HEK293 (cell line): ENCODE data around the gene C1orf185.

Experiments used
- CTCF ChIA-PET: fragments of 350-600 bp; formaldehyde crosslinking; extraction: SDS; loops from one replicate; lab custom pipeline; 2021; ENCODE audit warnings: antibody characterized with exemption; lab: Yijun Ruan, JAX
- POLR2A ChIA-PET: fragments of 300-600 bp; formaldehyde crosslinking; extraction: SDS; loops from one replicate; lab custom pipeline; 2020; ENCODE audit warnings: antibody characterized with exemption, inconsistent platforms; lab: Yijun Ruan, JAX
- H3K27ac ChIP-seq: fragments of 200-500 bp; sonication (Bioruptor generic); 2 replicates; pipeline ENCODE4 v1.5.1; 2014; ENCODE audit warnings: low read depth, low read length, control low read depth, inconsistent platforms; ENCODE audit errors: extremely low read depth
- H3K36me3 ChIP-seq, 2 experiments: fragments of 200-500 bp in 1 of 2; sonication (Bioruptor generic) in 1 of 2; 1 replicate in 1 of 2; 2 replicates in 1 of 2; pipeline ENCODE4 v1.5.1; 2014 to 2017; ENCODE audit warnings: inconsistent platforms in 2 of 2, low read length in 2 of 2; ENCODE audit not compliant: control insufficient read depth in 2 of 2, insufficient read depth in 1 of 2
- H3K4me1 ChIP-seq: fragments of 200-500 bp; sonication (Bioruptor generic); 2 replicates; pipeline ENCODE4 v1.5.1; 2014; ENCODE audit warnings: mild to moderate bottlenecking, low read length, inconsistent platforms; ENCODE audit not compliant: control insufficient read depth, insufficient read depth
- H3K4me3 ChIP-seq: 2 replicates; pipeline ENCODE4 v1.5.1; 2011; ENCODE audit warnings: low read depth, mild to moderate bottlenecking, control low read depth, low read length, moderate library complexity
- H3K9me3 ChIP-seq: fragments of 200-500 bp; sonication (Bioruptor generic); 2 replicates; pipeline ENCODE4 v1.5.1; 2014; ENCODE audit warnings: low read depth, low read length, inconsistent platforms; ENCODE audit not compliant: control insufficient read depth, insufficient read depth
- CTCF ChIP-seq: fragments of 450-650 bp; formaldehyde crosslinking; IDR thresholded peaks from 2 replicates; pipeline ENCODE4 v1.5.1; 2016; ENCODE audit warnings: missing biosample characterization, missing genetic modification characterization
- GFI1B ChIP-seq: fragments of 450-650 bp; formaldehyde crosslinking; IDR thresholded peaks from 2 replicates; pipeline ENCODE4 v1.5.1; 2016; ENCODE audit warnings: missing biosample characterization, missing genetic modification characterization
- PRDM1 ChIP-seq: fragments of 450-650 bp; formaldehyde crosslinking; IDR thresholded peaks from 2 replicates; pipeline ENCODE4; 2016; ENCODE audit warnings: missing biosample characterization, missing genetic modification characterization
- ZBTB1 ChIP-seq: fragments of 450-650 bp; formaldehyde crosslinking; IDR thresholded peaks from 2 replicates; pipeline ENCODE4 v1.5.1; 2016; ENCODE audit warnings: missing biosample characterization, missing genetic modification characterization
- ZNF211 ChIP-seq: fragments of 450-650 bp; formaldehyde crosslinking; IDR thresholded peaks from 2 replicates; pipeline ENCODE4 v1.5.1; 2016; ENCODE audit warnings: low read depth, missing biosample characterization, missing genetic modification characterization
- ZNF366 ChIP-seq: fragments of 450-650 bp; formaldehyde crosslinking; conservative IDR thresholded peaks from 2 replicates; pipeline ENCODE4 v1.5.1; 2016; ENCODE audit warnings: missing biosample characterization, missing genetic modification characterization
- ZNF426 ChIP-seq: fragments of 450-650 bp; formaldehyde crosslinking; IDR thresholded peaks from 2 replicates; pipeline ENCODE4 v1.5.1; 2017; ENCODE audit warnings: missing biosample characterization, missing genetic modification characterization, mild to moderate bottlenecking, inconsistent platforms, moderate library complexity
- ZNF501 ChIP-seq: fragments of 450-650 bp; formaldehyde crosslinking; IDR thresholded peaks from 2 replicates; pipeline ENCODE4 v1.5.1; 2016; ENCODE audit warnings: missing biosample characterization, missing genetic modification characterization
- ZNF530 ChIP-seq: fragments of 450-650 bp; formaldehyde crosslinking; IDR thresholded peaks from 2 replicates; pipeline ENCODE4 v1.5.1; 2016; ENCODE audit warnings: low read depth, missing biosample characterization, missing genetic modification characterization
- ZNF654 ChIP-seq: fragments of 450-650 bp; formaldehyde crosslinking; IDR thresholded peaks from 2 replicates; pipeline ENCODE4 v1.5.1; 2016; ENCODE audit warnings: low read depth, missing biosample characterization, missing genetic modification characterization
- ZNF660 ChIP-seq: fragments of 450-650 bp; IDR thresholded peaks from 2 replicates; pipeline ENCODE4 v1.5.1; 2018; ENCODE audit warnings: missing biosample characterization, mild to moderate bottlenecking, missing genetic modification characterization
- ZNF76 ChIP-seq: fragments of 450-650 bp; formaldehyde crosslinking; IDR thresholded peaks from 2 replicates; pipeline ENCODE4; 2016; ENCODE audit warnings: low read depth, missing biosample characterization, missing genetic modification characterization, borderline replicate concordance
- ZNF776 ChIP-seq: fragments of 450-650 bp; formaldehyde crosslinking; IDR thresholded peaks from 2 replicates; pipeline ENCODE4 v1.5.0; 2017; ENCODE audit warnings: missing biosample characterization, missing genetic modification characterization, borderline replicate concordance
- ZNF791 ChIP-seq: fragments of 450-650 bp; formaldehyde crosslinking; IDR thresholded peaks from 2 replicates; pipeline ENCODE4 v1.5.1; 2016; ENCODE audit warnings: missing biosample characterization, missing genetic modification characterization
- TF ChIP-seq, protein P1 (sequence below): fragments of 450-650 bp; formaldehyde crosslinking; IDR thresholded peaks from 2 replicates; pipeline ENCODE4 v1.5.1; 2016; ENCODE audit warnings: missing biosample characterization, missing genetic modification characterization
- TF ChIP-seq, protein P2 (sequence below): fragments of 450-650 bp; formaldehyde crosslinking; IDR thresholded peaks from 2 replicates; pipeline ENCODE4 v1.5.1; 2016; ENCODE audit warnings: missing biosample characterization, missing genetic modification characterization, low read depth

Gene C1orf185

GRCh38 chr1:51192213-51192843, 90.3 kb downstream of the C1orf185 start:
- ChIA-PET CTCF (interaction anchor here (0.6 to 6.5 kb wide), 34 partner anchors 9 to 814 kb away, joined by 3 to 58 read pairs (median 4); no protein-coding TSS in a partner anchor), POLR2A (interaction anchor here (0.6 kb wide), 1 partner anchor 99 kb away, joined by 9 read pairs; no protein-coding TSS in a partner anchor)
- Histone ChIP-seq H3K9me3 (no peaks in the 10 kb centered on the region), H3K4me3 (no peak overlapping the region), H3K4me1 (no peaks in the 10 kb centered on the region)
- peak; percentile 26; the same call in 1 of the 2 replicates for TF ChIP-seq PRDM1 (tag by site-specific recombination)
- peak; percentile 51 for TF ChIP-seq ZNF654 (tag by site-specific recombination)
- TF ChIP-seq ZNF76 (tag by site-specific recombination), result no peak
- peak; percentile 39; the same call in 1 of the 2 replicates for TF ChIP-seq CTCF (tag by site-specific recombination)
- no peak for TF ChIP-seq ZNF501 (tag by site-specific recombination)
- TF ChIP-seq ZBTB1, result no peak
- TF ChIP-seq ZNF660 (tag by site-specific recombination), result 0 out of 2 replicates have a peak, but pooled peaks have one; percentile 63
- TF ChIP-seq ZNF776 (tag by site-specific recombination), result no peak
- TF ChIP-seq ZNF211, result no peak
- TF ChIP-seq, protein P1, sequence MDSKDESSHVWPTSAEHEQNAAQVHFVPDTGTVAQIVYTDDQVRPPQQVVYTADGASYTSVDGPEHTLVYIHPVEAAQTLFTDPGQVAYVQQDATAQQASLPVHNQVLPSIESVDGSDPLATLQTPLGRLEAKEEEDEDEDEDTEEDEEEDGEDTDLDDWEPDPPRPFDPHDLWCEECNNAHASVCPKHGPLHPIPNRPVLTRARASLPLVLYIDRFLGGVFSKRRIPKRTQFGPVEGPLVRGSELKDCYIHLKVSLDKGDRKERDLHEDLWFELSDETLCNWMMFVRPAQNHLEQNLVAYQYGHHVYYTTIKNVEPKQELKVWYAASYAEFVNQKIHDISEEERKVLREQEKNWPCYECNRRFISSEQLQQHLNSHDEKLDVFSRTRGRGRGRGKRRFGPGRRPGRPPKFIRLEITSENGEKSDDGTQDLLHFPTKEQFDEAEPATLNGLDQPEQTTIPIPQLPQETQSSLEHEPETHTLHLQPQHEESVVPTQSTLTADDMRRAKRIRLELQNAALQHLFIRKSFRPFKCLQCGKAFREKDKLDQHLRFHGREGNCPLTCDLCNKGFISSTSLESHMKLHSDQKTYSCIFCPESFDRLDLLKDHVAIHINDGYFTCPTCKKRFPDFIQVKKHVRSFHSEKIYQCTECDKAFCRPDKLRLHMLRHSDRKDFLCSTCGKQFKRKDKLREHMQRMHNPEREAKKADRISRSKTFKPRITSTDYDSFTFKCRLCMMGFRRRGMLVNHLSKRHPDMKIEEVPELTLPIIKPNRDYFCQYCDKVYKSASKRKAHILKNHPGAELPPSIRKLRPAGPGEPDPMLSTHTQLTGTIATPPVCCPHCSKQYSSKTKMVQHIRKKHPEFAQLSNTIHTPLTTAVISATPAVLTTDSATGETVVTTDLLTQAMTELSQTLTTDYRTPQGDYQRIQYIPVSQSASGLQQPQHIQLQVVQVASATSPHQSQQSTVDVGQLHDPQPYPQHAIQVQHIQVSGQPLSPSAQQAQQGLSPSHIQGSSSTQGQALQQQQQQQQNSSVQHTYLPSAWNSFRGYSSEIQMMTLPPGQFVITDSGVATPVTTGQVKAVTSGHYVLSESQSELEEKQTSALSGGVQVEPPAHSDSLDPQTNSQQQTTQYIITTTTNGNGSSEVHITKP, result peak; percentile 69; the same call in 1 of the 2 replicates
- no peak for TF ChIP-seq ZNF366 (tag by site-specific recombination)
- TF ChIP-seq, all 188 proteins: peak for 5
- H3K36me3 ChIP-seq, result no peaks in the 10 kb centered on the region
- H3K27ac ChIP-seq, result no peak overlapping the region

DNA sequence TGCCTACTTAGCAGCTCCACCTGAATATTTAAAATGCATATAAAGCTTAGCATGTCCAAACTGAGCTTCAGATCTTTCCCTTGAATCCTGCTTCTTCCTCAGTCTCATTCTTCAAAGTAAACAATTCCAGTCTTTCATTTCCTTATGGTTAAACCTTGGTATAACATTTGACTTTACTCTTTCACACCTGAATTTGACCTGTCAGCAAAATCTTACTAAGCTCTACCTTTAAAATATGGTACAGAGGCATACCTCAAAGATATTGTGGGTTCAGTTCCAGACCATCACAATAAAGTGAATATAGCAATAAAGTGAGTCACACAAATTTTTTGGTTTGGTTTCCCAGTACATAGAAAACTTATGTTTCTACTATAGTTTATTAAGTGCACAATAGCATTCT, 91.5 kb downstream of the C1orf185 start:
- Histone ChIP-seq H3K27ac (no peak overlapping the region), H3K9me3 (no peaks in the 10 kb centered on the region), H3K4me3 (no peak overlapping the region), H3K36me3 (no peaks in the 10 kb centered on the region)
- ChIA-PET POLR2A (interaction anchor here (0.6 kb wide), 1 partner anchor 235 kb away, joined by 3 read pairs; no protein-coding TSS in a partner anchor), CTCF (interaction anchor here (0.6 to 6.5 kb wide), 17 partner anchors 12 to 826 kb away, joined by 3 to 39 read pairs (median 4); no protein-coding TSS in a partner anchor)
- TF ChIP-seq GFI1B (tag by site-specific recombination) (no peak), ZNF426 (tag by site-specific recombination) (no peak), ZBTB1 (no peak), ZNF791 (tag by site-specific recombination) (no peak), ZNF530 (no peak)
- TF ChIP-seq, protein P2, sequence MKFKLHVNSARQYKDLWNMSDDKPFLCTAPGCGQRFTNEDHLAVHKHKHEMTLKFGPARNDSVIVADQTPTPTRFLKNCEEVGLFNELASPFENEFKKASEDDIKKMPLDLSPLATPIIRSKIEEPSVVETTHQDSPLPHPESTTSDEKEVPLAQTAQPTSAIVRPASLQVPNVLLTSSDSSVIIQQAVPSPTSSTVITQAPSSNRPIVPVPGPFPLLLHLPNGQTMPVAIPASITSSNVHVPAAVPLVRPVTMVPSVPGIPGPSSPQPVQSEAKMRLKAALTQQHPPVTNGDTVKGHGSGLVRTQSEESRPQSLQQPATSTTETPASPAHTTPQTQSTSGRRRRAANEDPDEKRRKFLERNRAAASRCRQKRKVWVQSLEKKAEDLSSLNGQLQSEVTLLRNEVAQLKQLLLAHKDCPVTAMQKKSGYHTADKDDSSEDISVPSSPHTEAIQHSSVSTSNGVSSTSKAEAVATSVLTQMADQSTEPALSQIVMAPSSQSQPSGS (tag by site-specific recombination), result no peak
- TF ChIP-seq, all 188 proteins: peak for 0
- H3K4me1 ChIP-seq, result no peaks in the 10 kb centered on the region
